PFSK-1 (cell line): ENCODE data around the gene TOP3A.

Experiments
- POLR2AphosphoS5 ChIP-seq: IDR thresholded peaks from 2 replicates; pipeline ENCODE4 v1.6.1; 2012; ENCODE audit warnings: low read depth, mild to moderate bottlenecking, control low read depth, low read length, moderate library complexity
- REST ChIP-seq, 2 experiments: IDR thresholded peaks; 2 replicates each; pipeline versions ENCODE4 v1.6.1 to v1.8.0; 2011 to 2012; ENCODE audit warnings: low read depth in 2 of 2, low read length in 2 of 2, control low read depth in 1 of 2, inconsistent platforms in 1 of 2, mild to moderate bottlenecking in 1 of 2, moderate library complexity in 1 of 2; ENCODE audit not compliant: insufficient read depth in 1 of 2
- SIN3A ChIP-seq: IDR thresholded peaks from 2 replicates; pipeline ENCODE4 v1.6.1; 2012; ENCODE audit warnings: mild to moderate bottlenecking, low read length, moderate library complexity, borderline replicate concordance; ENCODE audit not compliant: insufficient read depth
- TAF1 ChIP-seq: IDR thresholded peaks from 2 replicates; pipeline ENCODE4 v1.6.1; 2012; ENCODE audit warnings: low read length, control low read depth, borderline replicate concordance; ENCODE audit not compliant: insufficient read depth

GRCh38 chr17:18261659-18262058, 53.1 kb downstream of the TOP3A start:
- TF ChIP-seq SIN3A, result no peak
- TF ChIP-seq TAF1, result no peak
- no peak for TF ChIP-seq POLR2AphosphoS5
- no peak for TF ChIP-seq REST (IDR thresholded peaks at IDR 0.05; ENCODE audit: insufficient read depth in 1 of 2, low read depth in 2 of 2, low read length in 2 of 2)
